HG02571 (cell line): ENCODE measurements around the gene PCCA.
"Not testable (repeated sequence)": the region's sequence is repeated elsewhere in the genome, so short reads cannot be mapped to it uniquely, and the experiment has no call there.

ENCODE experiments used
- ATAC-seq: cut with Tn5 transposase; IDR thresholded peaks from one replicate; pipeline ENCODE4 v1.9.1; 2021; ENCODE audit warnings: mild to moderate bottlenecking, moderate library complexity; ENCODE audit not compliant: unreplicated experiment

PCCA gene

DNA sequence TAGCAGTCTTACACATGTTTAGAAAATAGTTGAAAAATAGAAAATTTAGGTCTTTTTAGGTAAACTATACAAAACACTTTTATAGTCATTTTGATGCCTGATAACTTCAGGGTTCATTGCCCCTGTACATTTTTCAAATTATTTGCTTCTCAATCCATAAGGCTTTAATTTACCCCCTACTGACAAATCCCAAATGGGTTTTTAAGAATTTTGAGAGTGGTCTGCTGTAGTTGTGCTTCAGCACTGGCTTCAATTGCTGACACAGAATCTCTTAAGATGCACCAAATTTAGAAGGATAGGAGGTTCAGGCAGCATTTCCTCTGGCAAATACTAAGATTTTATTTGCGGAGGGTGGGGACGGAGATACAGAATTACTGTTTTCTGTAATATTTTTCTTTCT, 89.4 kb downstream of the PCCA start:
- no peak for ATAC-seq

DNA sequence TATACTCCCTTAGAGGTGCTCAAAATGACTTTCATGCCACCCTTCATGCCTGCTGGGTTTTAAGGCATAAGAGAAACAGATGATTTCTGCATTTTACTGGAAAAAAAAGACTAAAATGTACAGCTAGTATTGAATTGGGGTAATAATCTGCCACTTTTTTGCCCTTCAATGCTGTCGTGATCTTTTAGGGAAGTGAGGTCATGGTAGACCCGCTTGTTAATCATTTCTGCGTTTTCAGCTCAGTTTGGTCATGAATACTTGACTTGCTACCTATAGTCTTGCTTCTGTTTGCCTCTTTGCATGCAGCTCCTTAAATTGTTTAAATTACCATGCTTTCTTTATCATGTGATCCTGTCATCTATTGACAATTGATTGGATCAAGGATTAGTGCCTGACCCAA, 90.4 kb downstream of the PCCA start:
- no peak for ATAC-seq

DNA sequence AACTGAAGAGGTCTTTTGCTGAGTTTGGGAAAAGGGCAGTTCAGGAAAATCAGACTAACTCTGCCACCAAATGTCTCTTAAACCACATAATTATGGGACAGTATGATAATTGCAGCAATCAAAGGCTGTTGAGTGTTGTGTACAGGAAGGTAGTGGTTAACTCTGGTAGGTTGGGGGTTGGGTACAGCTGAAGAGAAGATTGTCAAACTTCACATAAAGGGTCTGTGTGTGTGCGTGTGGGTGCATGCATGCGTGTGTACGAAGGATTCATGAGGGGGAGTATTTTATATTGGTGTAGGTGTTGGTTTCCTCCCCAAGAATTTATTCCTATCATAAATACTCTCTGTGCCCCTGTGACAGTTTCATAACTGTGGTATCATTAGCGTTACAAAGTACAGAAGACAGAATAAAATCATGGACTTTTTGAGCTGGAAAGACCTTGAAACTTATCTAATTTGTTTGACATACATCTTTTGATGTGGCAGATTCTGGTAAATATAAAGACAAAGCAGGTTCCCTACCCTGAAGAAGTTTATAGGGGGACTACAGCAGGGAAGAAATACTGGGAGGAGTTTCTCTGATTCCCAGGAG, 94.1 kb downstream of the PCCA start:
- no peak for ATAC-seq

DNA sequence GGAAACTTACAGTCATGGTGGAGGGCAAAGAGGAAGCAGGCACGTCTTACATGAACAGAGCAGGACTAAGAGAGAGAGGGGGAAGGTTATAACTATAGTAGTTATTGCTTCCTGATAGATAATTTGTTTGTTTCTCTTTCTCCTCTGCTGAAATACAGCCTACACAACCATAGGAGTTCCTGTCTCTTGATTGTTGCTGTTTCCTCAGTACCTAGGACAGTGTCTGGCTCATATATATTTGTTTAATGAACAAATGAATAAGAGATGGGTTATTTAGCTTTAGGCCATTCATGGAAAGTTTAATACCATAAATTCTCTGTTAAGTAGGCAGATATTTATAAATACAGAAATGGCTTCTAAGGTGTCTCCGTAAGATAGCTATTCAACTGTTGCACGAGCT, 95.2 kb downstream of the PCCA start:
- ATAC-seq = no peak

DNA sequence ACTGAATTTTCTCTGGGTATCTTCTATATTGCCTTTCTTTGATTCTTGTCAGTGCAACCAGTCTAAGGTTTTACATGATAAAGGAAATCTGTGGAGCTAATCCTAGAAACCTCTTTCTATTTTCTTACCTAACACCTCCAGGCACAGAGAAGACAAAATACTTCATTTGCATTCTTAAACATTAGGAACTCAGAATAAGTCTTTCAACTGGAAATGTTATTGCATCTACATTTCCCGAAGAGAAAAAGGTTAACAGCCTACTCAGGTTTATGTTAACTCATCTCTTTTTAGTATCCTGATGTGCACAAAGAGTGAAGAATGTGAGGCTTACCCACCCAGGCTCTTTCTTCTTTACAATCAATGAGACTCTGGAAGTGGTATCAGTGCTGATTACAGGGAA, 106.7 kb downstream of the PCCA start:
- no peak for ATAC-seq

DNA sequence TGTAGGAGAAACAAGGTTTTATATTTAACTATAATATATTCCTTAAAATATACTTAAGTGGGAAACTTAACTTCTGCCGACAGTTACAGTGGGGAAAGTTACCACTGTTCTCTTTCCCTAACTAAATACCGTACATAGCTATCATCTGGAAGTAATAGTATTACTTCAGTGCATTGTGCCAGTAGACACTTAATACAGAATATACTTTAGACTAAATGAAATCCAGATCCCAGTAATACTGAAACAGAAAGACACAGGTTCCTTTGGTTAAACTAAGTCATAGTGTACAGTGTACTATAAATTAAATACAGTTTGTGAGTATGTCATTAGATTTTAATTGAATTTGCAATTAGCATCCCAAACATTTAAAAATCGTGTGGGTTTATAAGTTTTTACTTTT, 107.5 kb downstream of the PCCA start:
- no peak for ATAC-seq

DNA sequence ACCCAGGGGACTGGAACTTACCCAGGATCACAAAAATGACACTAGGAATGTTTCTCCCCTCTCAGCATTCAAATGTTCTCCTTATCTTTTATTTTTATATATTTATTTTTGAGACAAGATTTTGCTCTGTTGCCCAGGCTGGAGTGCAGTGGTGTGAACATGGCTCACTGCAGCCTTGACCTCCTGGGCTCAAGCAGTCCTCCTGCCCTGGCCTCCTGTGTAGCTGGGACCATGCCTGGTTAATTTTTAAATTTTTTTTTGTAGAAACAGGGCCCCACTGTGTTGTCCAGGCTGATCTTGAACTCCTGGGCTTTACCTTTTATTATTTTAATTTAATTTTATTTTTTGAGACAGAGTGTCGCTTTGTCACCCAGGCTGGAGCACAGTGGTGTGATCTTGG, 108.2 kb downstream of the PCCA start:
- no peak for ATAC-seq

DNA sequence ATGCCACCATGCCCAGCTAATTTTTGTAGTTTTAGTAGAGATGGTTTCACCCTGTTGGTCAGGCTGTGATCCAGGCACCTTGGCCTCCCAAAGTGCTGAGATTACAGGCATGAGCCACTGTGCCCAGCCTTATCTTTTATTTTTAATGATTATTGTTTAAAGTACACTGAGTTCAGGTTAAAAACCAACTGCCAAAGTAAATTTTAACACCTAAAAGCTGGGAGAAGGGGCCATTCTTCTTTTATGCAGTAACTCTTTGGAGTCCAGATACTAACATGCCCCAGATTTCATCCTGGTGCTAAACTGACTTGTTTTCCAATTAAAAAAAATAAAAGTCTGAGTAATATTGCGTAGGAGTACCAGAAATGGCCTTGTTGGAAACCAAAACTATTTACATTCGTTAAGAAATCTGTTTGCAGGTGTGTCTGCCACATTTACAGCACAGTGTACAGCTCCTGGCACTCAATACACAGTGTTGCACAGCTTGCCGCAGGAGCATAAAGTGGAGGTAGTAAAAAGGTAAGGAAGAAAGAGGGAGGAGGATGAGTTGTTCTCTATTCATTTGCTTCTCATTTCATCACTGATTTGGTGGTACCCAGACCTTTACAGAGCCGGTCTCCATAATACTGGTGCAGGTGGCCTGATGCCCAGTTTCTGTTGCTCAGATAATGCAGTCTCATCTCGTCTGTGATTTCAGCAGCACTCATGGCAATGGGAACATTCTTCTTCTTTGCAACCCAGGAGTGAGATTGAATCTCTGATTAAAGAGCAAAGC, 108.9 kb downstream of the PCCA start:
- no peak for ATAC-seq

DNA sequence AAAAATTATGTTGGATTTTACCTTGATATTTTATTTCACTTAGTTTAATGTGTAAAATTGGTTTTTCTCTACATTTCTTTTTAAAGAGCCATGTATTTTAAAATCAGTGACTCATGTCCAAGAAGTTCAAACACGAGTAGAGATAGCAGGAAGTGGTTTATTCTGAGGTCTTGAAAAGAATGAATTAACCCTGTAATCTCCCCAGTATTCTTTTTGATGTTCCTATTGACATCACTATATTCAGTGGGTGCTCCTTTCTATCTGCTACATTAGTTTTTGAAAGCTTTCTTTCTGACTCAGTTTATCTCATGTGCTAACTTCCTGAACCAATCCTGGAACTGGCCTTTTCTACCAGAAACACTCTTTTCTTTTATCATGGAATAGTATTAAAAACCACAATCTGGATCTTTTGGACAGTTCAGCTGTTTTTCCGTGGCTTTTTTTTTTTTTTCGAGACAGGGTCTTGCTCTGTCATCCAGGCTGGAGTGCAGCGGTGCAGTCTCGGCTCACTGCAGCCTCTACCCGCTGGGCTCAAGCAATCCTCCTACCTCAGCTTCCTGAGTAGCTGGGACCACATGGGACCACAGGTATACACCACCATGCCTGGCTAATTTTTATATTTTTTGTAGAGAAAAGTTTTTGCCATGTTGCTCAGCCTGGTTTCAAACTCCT, 114.9 kb downstream of the PCCA start:
- ATAC-seq = no peak

DNA sequence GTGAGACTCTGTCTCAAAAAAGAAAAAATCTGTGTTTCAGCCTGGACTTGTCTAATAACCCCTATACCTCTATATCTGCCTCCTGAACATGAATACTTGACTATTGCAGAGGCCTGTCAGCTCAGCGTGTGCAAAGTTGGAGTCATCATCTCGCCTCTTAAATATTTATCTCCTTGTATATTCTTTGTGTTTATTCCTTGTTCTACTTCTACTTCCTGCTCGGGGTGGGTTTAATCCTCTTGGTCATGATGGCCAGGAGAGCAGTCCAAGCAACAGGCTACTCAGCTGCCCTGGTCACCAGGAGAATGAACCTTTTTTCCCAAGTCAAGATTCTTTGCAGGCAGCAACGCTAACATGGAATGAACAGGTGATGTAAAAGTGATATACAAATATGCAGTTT, 119.1 kb downstream of the PCCA start:
- no peak for ATAC-seq

DNA sequence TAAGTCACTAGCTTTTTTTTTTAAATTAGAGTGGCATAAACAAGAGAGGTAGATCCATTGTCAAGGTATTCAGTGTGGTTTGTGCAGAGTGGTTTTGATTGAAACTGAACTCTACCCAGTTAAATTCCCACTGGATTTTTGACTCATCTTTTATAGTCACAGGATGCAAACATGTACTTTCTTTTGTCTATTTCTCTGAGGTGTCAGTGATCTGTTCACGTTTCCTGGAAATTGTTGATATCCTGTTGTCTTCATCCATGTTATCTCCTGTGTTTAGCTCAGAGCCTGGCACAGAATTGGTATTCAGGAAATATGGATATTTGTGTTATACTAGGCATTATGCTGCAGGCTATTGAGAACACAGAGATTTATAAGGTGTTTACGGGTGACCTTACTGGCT, 119.7 kb downstream of the PCCA start:
- ATAC-seq = no peak

DNA sequence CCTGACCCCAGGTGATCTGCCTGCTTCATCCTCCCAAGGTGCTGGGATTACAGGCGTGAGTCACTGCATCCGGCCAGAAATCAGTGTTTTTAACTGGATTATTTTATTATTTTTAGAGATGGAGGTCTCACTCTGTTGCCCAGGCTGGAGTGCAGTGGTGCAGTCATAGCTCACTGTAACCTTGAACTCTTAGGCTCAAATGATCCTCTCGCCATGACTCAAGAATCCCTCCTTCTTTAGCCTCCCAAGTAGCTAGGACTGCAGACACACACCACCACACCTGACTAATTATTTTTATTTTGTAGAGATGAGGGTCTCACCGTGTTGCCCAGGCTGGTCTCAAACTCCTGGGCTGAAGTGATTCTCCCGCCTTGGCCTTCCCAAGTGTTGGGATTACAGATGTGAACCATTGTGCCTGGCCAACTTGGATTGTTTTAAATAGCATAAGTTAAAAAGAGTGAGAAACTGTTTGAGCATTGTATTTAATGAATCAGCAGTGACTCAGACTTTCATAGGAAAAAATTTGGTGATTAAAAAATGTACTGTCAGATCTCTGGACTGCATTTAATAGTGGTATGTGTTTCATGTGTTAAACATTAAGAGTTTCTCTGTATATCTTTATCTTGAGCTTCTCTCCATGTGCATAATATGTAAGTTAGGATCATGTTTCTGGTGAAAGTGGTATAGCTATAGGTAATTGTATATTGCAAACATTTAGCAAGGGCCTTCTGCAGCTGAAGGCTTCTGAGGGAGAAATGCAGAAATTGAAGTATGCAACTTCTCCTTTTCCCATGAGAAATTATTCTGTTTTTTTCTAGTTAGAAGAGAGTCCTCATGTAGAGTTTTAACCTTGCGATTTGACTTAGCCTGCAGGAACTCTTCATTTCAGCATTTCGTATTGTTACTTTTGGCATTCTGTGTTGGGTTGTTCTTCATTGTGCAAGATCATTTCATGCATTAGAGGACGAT, 121.2 kb downstream of the PCCA start:
- no peak for ATAC-seq

DNA sequence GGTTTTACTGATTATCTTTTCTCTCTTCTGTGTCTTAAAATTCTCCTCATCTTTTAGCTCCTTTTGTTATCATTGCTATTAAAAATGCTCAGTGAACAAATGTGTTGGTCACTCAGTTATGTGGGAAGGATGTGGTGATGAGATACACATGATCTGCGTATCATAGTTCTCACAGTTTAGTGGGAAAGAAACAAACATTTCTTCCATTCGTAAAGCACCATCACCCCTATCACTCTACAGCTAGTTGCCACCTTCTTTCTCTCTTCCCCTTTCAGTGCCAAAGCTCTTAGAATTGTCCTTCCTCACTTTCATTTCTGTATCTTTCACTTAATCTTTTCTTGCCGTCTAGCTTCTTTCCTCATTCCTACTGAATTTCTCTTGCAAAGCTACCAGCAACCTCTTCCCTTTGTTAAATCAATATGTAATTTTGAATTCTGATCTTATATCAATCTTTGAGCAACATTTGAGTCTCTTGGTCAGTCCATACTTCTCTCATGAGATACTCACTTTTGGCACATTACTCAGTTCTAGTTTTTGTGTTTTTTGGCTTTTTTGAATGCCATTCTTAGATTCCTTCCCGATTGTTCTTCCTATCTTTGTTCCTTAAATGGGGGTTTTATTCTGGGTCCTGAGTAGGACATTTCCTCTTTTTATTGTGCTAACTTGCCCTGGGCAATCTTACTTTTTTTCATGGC, 122.3 kb downstream of the PCCA start:
- no peak for ATAC-seq

DNA sequence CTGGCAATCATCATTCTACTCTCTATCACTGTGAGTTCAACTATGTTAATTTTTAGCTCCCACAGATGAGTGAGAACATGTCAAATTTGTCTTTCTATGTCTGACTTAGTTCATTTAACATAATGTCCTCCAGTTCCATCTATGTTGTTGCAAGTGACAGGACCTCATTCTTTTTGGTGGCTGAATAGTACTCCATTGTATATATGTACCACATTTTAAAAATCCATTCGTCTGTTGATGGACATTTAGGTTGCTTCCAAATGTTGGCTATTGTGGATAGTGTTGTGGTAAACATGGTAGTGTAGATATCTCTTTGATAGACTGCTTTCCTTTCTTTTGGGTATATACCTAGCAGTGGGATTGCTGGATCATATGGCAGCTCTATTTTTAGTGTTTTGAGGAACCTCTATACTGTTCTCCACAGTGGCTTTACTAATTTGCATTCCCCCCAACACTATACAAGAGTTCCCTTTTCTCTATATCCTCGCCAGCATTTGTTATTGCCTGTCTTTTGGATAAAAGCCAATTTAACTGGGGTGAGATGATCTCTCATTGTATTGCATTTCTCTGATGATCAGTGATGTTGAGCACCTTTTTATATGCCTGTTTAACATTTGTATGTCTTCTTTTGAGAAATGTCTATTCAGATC, 124.1 kb downstream of the PCCA start:
- ATAC-seq = no peak

DNA sequence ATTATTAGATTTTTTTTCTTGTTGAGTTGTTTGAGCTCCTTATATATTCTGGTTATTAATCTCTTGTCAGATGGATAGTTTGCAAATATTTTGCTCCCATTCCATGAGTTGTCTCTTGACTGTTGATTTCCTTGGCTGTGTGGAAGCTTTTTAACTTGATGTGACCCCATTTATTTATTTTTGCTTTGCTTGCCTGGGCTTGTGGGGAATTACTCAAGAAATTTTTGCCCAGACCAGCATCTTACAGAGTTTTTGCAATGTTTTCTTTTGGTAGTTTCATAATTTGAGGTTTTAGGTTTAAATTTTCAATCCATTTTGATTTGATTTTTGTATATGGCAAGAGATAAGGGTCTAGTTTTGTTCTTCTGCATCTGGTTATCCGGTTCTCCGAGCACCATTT, 124.7 kb downstream of the PCCA start:
- no peak for ATAC-seq

DNA sequence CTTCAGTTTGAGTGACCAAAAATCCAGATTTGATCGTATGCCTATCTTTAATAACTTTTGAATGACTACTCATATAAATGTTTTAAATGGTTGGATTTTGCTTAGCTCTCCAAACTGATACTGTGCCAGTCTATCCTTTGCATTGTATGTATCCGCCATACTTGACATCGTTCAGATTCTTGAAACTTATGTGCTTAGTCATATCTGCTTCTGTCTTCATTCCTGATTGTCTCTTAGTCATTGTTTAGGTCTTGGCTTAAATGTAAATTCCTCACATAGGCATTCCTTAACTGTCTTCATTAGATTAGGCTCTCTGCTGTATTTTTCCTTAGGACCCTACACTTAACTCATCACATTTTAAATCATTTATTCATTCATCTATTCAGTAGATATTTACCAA, 126.0 kb downstream of the PCCA start:
- ATAC-seq = no peak

DNA sequence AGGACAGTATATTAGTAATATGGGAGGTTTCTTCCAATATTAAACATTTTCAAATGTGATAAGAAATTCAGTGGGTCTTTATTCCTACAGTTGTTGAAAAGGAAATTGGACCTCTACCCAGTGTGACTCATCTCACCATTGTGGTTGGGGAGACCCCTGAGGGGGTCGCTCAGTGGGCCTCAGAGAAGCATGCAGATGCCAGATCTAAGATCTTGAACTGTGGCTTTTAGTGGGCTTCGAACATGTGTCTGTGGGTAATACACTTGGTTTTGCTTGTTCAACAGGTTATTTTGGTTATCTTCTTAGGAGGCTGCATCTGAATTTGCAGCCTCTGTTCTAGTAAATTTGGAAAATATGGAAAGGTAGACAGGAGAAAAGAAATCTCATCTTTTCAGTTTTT, 132.3 kb downstream of the PCCA start:
- ATAC-seq = no peak

DNA sequence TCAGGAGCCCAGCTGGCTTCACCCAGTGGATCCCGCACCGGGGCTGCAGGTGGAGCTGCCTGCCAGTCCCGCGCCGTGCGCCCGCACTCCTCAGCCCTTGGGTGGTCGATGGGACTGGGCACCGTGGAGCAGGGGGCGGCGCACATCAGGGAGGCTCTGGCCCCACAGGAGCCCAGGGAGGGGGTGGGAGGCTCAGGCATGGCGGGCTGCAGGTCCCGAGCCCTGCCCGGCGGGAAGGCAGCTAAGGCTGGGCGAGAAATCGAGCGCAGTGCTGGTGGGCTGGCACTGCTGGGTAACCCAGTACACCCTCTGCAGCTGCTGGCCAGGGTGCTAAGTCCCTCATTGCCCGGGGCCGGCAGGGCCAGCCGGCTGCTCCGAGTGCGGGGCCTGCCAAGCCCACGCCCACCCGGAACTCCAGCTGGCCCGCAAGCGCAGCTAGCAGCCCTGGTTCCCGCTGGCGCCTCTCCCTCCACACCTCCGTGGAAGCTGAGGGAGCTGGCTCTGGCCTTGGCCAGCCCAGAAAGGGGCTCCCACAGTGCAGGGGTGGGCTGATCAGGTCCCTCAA, 135.2 kb downstream of the PCCA start:
- ATAC-seq = not testable (repeated sequence)

DNA sequence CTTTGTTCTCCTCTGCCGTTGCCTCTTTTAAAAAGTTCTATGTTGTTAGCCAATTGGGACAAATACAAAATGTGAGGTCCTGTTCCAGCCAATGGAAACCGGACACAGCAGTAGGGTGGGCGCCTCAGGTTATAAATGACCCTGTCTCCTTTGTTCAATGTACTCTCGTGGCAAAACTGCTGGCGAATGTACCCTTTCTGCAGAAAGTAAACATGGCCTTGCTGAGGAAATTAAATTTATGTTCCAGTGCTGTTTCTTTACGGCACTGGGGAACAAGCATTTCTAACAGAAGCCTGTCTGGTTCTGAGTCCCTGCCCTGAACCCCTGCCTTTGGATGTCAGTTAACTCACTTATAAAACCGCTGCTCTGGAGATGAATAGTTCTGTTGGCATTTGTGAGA, 140.7 kb downstream of the PCCA start:
- ATAC-seq = no peak

DNA sequence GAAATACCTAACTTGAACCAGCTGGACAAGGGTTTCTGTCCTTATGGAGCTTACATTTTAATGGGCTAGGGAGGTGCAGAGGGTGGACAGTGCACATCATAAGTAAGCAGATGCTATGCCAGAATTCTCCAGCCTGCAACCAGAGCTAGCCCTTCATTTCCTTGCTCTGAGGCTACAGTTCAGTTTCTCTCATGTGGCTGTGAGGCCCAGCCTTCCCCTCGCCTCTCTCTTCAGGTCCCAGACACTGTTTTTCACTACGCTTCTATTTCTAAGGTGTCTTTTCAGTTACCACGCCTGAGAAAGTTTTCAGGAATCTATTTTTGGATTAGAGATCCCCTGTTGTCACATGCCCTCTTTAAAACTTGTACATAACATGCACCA, 141.9 kb downstream of the PCCA start:
- no peak for ATAC-seq
